Kidney (tissue), 14 donors: ENCODE measurements around the gene TAF5L. TPM values are rescaled to one million over a fixed set of nuclear protein-coding genes. Genes with fewer than 3 reads are reported as not detected.
A peak's percentile ranks its signal among the peaks of the same experiment; 100 is the strongest.

Experiments used
- DNase-seq, 5 donors: peaks; one replicate each; pipeline ENCODE4 v3.0.0-alpha.2; 2013 to 2020
- FAIRE-seq: peaks from 2 replicates; lab custom pipeline; 2012; peaks lifted over from hg19 to GRCh38; lab: Jason Lieb, UNC
- H3K27ac ChIP-seq, 2 donors: one replicate each; pipeline ENCODE4 v1.7.0; 2013; ENCODE audit warnings: low read depth in 2 of 2, low read length in 2 of 2, inconsistent platforms in 1 of 2
- H3K27me3 ChIP-seq: one replicate; pipeline ENCODE4 v1.7.1; 2013; ENCODE audit warnings: low read length, inconsistent platforms; ENCODE audit not compliant: control insufficient read depth, insufficient read depth
- H3K36me3 ChIP-seq, 3 donors: one replicate each; pipeline versions ENCODE4 v1.7.0 to v1.7.1; 2013; ENCODE audit warnings: low read length in 3 of 3, control low read depth in 1 of 3, inconsistent platforms in 1 of 3; ENCODE audit not compliant: insufficient read depth in 3 of 3, control insufficient read depth in 2 of 3
- H3K4me1 ChIP-seq, 3 donors: one replicate each; pipeline versions ENCODE4 v1.7.0 to v1.7.1; 2013; ENCODE audit warnings: low read length in 3 of 3, inconsistent platforms in 1 of 3, low read depth in 1 of 3; ENCODE audit not compliant: control insufficient read depth in 2 of 3, insufficient read depth in 2 of 3
- H3K4me3 ChIP-seq, 3 donors: one replicate each; pipeline versions ENCODE4 v1.7.0 to v1.8.1; 2013; ENCODE audit warnings: low read length in 3 of 3, control low read depth in 1 of 3, inconsistent platforms in 1 of 3
- H3K9ac ChIP-seq, 3 donors: one replicate each; pipeline versions ENCODE4 v1.7.0 to v1.7.1; 2013; ENCODE audit warnings: low read length in 3 of 3, control low read depth in 1 of 3, inconsistent platforms in 1 of 3
- H3K9me3 ChIP-seq, 3 donors: one replicate each; pipeline versions ENCODE4 v1.7.0 to v1.7.1; 2013; ENCODE audit warnings: low read length in 3 of 3, control low read depth in 1 of 3, inconsistent platforms in 1 of 3; ENCODE audit not compliant: control insufficient read depth in 2 of 3, insufficient read depth in 1 of 3
- intact Hi-C: fragments of 100-400 bp; cut with DNase I; formaldehyde crosslinking; loops from one replicate; pipeline ENCODE4 v1.11.1; 2022
- polyA plus RNA-seq: library from polyadenylated mRNA; stranded (reverse); fragments of 350-450 nt; fragmentation: Illumina TruSeq; extraction: RNeasy Lipid Tissue Mini Kit (QIAGEN cat#74804); gene quantifications from one replicate; pipeline ENCODE4 v1.2.3, GENCODE V29; 2014; ENCODE audit warnings: low read depth, low replicate concordance; ENCODE audit not compliant: insufficient read depth
- total RNA-seq: library from RNA; stranded (reverse); fragmentation: NEBNext Ultra II Directional; extraction: Animal tissue kit (Norgen Biotek cat#: 25700); gene quantifications from one replicate; pipeline ENCODE4 v1.2.1, GENCODE V29; 2021
- TF ChIP-seq, protein P1 (sequence below): IDR thresholded peaks from 3 replicates; pipeline ENCODE4 v1.5.1; 2012; ENCODE audit warnings: mild to moderate bottlenecking, moderate library complexity, borderline replicate concordance; ENCODE audit not compliant: insufficient read depth; ENCODE audit errors: extremely low read depth
- donor health status: control.
- donor health status: control.
- donor health status: control.
- donor health status: control.
- donor health status: control.
- donor health status: DM: yes; HTN: yes; CAD: no.
- donor health status: Normal renal cell carcinoma (clear cell type).

TAF5L gene
- total and polyA plus RNA-seq, 2 donors from 2014 or later: 7.1 to 19.6 TPM

- H3K4me3 ChIP-seq: peak overlapping the region; percentile 65 to 86 (median 80)
- TF ChIP-seq, protein P1, sequence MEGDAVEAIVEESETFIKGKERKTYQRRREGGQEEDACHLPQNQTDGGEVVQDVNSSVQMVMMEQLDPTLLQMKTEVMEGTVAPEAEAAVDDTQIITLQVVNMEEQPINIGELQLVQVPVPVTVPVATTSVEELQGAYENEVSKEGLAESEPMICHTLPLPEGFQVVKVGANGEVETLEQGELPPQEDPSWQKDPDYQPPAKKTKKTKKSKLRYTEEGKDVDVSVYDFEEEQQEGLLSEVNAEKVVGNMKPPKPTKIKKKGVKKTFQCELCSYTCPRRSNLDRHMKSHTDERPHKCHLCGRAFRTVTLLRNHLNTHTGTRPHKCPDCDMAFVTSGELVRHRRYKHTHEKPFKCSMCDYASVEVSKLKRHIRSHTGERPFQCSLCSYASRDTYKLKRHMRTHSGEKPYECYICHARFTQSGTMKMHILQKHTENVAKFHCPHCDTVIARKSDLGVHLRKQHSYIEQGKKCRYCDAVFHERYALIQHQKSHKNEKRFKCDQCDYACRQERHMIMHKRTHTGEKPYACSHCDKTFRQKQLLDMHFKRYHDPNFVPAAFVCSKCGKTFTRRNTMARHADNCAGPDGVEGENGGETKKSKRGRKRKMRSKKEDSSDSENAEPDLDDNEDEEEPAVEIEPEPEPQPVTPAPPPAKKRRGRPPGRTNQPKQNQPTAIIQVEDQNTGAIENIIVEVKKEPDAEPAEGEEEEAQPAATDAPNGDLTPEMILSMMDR: no peak
- H3K9ac ChIP-seq: peak overlapping the region in 1 of 3 donors; percentile 37
- no peaks in the 10 kb centered on the region for H3K9me3 ChIP-seq
- intact Hi-C loops: no loop called here
- no peak for FAIRE-seq
- peaks cover 0 to 9% (median 5%) of the 10 kb centered on the region in 3 donors for H3K4me1 ChIP-seq
- no peaks in the 10 kb centered on the region for H3K36me3 ChIP-seq
- H3K27ac ChIP-seq: no peak overlapping the region
- H3K27me3 ChIP-seq: no peaks in the 10 kb centered on the region
- no peak for DNase-seq
These were observed 1.1 kb upstream of the TAF5L start for GRCh38 chr1:229627003-229627402.

DNA sequence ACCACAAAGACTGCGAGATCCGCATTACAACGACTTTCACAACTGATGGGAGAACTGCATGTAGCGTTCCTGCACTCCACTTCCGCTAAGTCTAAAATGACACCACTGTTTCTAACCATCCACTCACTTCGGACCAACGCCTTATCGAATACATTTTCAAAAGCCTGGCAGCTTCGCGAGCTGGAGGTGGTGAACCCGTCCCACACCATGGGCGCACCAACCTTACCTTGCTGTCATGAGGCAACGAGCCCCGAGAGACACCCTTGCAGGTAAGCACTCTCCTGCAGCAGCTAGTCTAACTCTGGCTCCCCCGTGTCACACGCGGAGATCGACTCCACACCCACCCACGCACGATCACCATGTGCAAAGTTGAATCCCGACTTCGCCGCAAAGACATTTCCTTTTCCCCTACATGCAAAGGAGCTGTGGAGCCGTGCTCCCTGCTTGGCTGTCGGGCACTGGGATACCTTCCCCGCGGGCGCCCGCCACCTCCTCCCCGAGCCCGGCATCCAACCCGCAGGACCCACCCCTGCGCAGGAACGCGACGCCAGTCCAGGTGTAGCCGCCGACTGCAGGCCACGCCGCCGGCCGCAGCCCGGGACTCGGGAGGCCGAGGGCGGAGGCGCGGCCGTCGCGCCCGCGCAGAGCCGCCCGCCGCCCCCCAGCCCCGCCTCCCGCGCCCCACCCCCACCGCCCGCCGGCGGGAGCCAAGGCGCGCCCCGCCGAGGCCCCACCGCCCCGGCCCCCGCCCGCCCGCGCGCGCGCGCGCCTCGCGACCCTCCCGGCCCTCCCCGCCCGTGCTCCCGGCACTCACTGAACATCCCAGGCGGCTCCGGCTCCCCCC is 629 bp downstream of the TAF5L start:
- Histone ChIP-seq H3K4me1 (peaks cover 0 to 9% (median 5%) of the 10 kb centered on the region in 3 donors), H3K36me3 (no peaks in the 10 kb centered on the region), H3K27ac (peak overlapping the region in 1 of 2 donors; percentile 63), H3K4me3 (peak overlapping the region; percentile 87 to 92 (median 90)), H3K27me3 (no peaks in the 10 kb centered on the region), H3K9ac (peak overlapping the region; percentile 63 to 87 (median 74)), H3K9me3 (no peaks in the 10 kb centered on the region)
- intact Hi-C loops: no loop called here
- TF ChIP-seq, protein P1: no peak
- peak; percentile 65 to 89 (median 77) for DNase-seq
- FAIRE-seq: no peak

DNA sequence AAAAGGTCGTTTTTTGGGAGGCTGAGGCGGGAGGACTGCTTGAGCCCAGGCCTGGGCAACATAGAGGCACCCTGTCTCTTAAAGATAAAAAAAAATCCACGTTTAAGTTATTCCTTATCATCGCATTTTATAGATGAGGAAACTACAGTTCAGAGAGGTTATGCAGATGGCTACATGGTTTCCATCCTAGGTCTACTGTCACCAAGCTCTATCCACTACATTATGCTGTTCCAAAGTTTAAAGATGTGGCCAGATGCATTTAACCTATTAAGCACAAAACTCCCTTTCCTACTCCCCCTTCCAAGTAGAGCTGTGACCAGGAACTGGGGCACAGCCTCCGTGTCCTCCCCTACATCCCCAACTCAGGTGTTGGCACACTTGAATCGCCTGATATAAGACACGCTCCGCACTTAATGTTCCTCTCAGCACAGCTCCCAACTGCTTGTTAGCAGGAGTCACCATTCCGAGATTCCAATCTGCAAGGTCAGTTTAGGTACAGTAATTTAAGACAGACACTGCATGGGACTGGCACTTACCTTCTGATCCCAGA is 1.3 kb downstream of the TAF5L start:
- no peak for DNase-seq
- H3K27me3 ChIP-seq: no peaks in the 10 kb centered on the region
- intact Hi-C loops: no loop called here
- H3K4me3 ChIP-seq: peak overlapping the region; percentile 87 to 92 (median 90)
- TF ChIP-seq, protein P1: no peak
- H3K9ac ChIP-seq: peak overlapping the region; percentile 63 to 87 (median 74)
- no peaks in the 10 kb centered on the region for H3K9me3 ChIP-seq
- H3K36me3 ChIP-seq: no peaks in the 10 kb centered on the region
- FAIRE-seq: no peak
- H3K27ac ChIP-seq: no peak overlapping the region
- peaks cover 0 to 9% (median 5%) of the 10 kb centered on the region in 3 donors for H3K4me1 ChIP-seq
